T-cell (primary cell): ENCODE data around the gene WDR72. TPM values are rescaled to one million over a fixed set of nuclear protein-coding genes. Genes with fewer than 3 reads are reported as not detected.

ENCODE experiments used
- ATAC-seq, 4 experiments: fragments of 200-7000 bp in 3 of 4; fragments of 150-1000 bp in 1 of 4; cut with Tn5 transposase; replicated peaks in 1 of 4; 1 replicate in 3 of 4; 2 replicates in 1 of 4; pipeline ENCODE4 v1.10.0; 2021; ENCODE audit warnings: moderate library complexity in 3 of 4, mild to moderate bottlenecking in 2 of 4, moderate number of reproducible peaks in 1 of 4
- CTCF ChIA-PET, 2 donors: fragments of 300-600 bp; sonication (Branson Sonifier 250); formaldehyde crosslinking; loops; one replicate each; lab custom pipeline; 2022; ENCODE audit warnings: antibody characterized with exemption in 2 of 2; lab: Charles Lee
- POLR2A ChIA-PET, 2 donors: fragments of 300-600 bp; sonication (Branson Sonifier 250); formaldehyde crosslinking; loops; one replicate each; lab custom pipeline; 2022; ENCODE audit warnings: antibody characterized with exemption in 2 of 2; lab: Charles Lee
- DNase-seq, 35 experiments: peaks; one replicate each; pipeline versions ENCODE4 v3.0.0 to v3.0.0-alpha.2; 2013 to 2023
- H3K27ac ChIP-seq: one replicate; pipeline ENCODE4 v1.5.1; 2013; ENCODE audit warnings: low read length
- H3K27me3 ChIP-seq, 2 experiments: replicated peaks in 1 of 2; 1 replicate in 1 of 2; 2 replicates in 1 of 2; pipeline versions ENCODE4 v1.6.1 to v1.7.0; 2013; ENCODE audit warnings: low read length in 1 of 2, mixed read lengths in 1 of 2; ENCODE audit not compliant: control insufficient read depth in 2 of 2, insufficient read depth in 2 of 2; ENCODE audit errors: extremely low read depth in 1 of 2
- H3K36me3 ChIP-seq, 2 donors: 1 replicate in 1 of 2; 2 replicates in 1 of 2; pipeline versions ENCODE4 v1.6.1 to v1.7.0; 2013; ENCODE audit warnings: low read length in 1 of 2; ENCODE audit not compliant: control insufficient read depth in 2 of 2, insufficient read depth in 1 of 2; ENCODE audit errors: extremely low read depth in 1 of 2
- H3K4me1 ChIP-seq, 2 experiments: 1 replicate in 1 of 2; 2 replicates in 1 of 2; pipeline versions ENCODE4 v1.6.1 to v1.7.0; 2013; ENCODE audit warnings: low read length in 2 of 2, mixed read lengths in 1 of 2; ENCODE audit not compliant: insufficient read depth in 2 of 2, control insufficient read depth in 1 of 2; ENCODE audit errors: extremely low read depth in 1 of 2
- H3K4me3 ChIP-seq, 2 donors: 1 replicate in 1 of 2; 2 replicates in 1 of 2; pipeline versions ENCODE4 v1.5.1 to v1.7.0; 2013; ENCODE audit warnings: mild to moderate bottlenecking in 2 of 2, low read length in 1 of 2, moderate library complexity in 1 of 2; ENCODE audit not compliant: control insufficient read depth in 1 of 2; ENCODE audit errors: extremely low read depth in 1 of 2
- H3K9me3 ChIP-seq: 2 replicates; pipeline ENCODE4 v1.7.0; 2013
- H3K27ac Mint-ChIP-seq, 2 donors: one replicate each; pipeline ENCODE4 v1.8.0; 2020 to 2021; ENCODE audit warnings: mild to moderate bottlenecking in 2 of 2, mixed read lengths in 2 of 2
- H3K27me3 Mint-ChIP-seq, 2 donors: one replicate each; pipeline ENCODE4 v1.8.0; 2021 to 2022; ENCODE audit warnings: mixed read lengths in 2 of 2
- H3K36me3 Mint-ChIP-seq: one replicate; pipeline ENCODE4 v1.8.0; 2021; ENCODE audit warnings: mixed read lengths
- H3K4me1 Mint-ChIP-seq, 3 donors: one replicate each; pipeline ENCODE4 v1.8.0; 2020 to 2022; ENCODE audit warnings: mixed read lengths in 3 of 3, mild to moderate bottlenecking in 1 of 3
- H3K4me3 Mint-ChIP-seq, 3 donors: one replicate each; pipeline ENCODE4 v1.8.0; 2020 to 2022; ENCODE audit warnings: mild to moderate bottlenecking in 3 of 3, mixed read lengths in 3 of 3, moderate library complexity in 3 of 3
- H3K9me3 Mint-ChIP-seq, 3 donors: one replicate each; pipeline ENCODE4 v1.8.0; 2020 to 2022; ENCODE audit warnings: mixed read lengths in 3 of 3
- WGBS: methylation state at CpG from one replicate; pipeline ENCODE4 v1.1.5; 2013; ENCODE audit warnings: missing lambda C conversion rate; ENCODE audit not compliant: insufficient coverage; 5-methylcytosine and 5-hydroxymethylcytosine counted together
- total RNA-seq, 35 experiments: library from RNA in 6 of 35; stranded (reverse) in 6 of 35; fragments of 120-200 nt in 1 of 35; gene quantifications; one replicate each; pipeline versions ENCODE4 v1.2.1 to v1.2.4 and lab custom pipeline; 2013 to 2026

The WDR72 gene
- total RNA-seq, 5 donors from 2014 or later (not counting 1 experiment from before 2014, with no cell fraction given): not detected

DNA sequence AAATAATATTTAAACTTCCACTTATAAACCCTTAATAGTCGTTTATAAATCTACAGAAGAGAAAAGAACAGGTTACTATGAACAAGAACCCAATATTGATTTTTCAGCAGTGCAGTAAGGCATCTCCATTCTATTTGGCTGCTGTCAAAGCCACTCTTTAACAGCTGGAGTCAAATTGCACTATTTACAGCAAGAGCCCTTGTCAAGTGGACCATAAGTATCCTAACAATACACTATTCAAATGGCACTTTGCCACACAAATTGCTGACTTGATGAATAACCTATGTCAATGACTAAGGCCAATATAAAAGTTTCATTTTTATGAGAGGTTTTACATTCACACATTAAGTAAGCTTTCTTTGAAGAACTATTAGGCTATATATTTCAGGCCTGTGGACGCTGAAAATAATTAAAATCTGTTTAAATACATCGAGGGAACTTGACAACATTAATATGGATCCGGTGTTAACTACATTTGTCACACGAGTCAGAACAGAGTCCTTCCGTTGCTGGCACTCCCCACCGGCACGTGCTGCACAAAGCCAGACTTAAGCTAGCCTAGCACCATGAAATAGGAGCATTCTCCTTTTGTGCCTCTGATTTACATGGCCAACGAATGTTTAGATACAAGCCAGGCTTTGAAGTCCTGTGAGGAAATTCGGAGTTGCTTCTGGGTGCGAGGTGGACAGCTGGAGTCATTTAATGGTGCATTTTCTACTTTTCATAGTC, 100.5 kb downstream of the WDR72 start:
- Mint-ChIP-seq H3K9me3 (no peaks in the 10 kb centered on the region), H3K27ac (no peak overlapping the region), H3K27me3 (peaks cover 0 to 2% of the 10 kb centered on the region in 2 donors), H3K36me3 (no peaks in the 10 kb centered on the region), H3K4me1 (no peaks in the 10 kb centered on the region), H3K4me3 (no peak overlapping the region)
- 86% methylated on average over 6 of the region's 11 CpGs for WGBS
- POLR2A ChIA-PET: no interaction called here
- Histone ChIP-seq H3K36me3 (no peaks in the 10 kb centered on the region), H3K27ac (no peak overlapping the region), H3K27me3 (no peaks in the 10 kb centered on the region), H3K4me1 (no peaks in the 10 kb centered on the region), H3K4me3 (no peak overlapping the region), H3K9me3 (no peaks in the 10 kb centered on the region)
- CTCF ChIA-PET: no interaction called here
- ATAC-seq (no peak), DNase-seq (no peak)

DNA sequence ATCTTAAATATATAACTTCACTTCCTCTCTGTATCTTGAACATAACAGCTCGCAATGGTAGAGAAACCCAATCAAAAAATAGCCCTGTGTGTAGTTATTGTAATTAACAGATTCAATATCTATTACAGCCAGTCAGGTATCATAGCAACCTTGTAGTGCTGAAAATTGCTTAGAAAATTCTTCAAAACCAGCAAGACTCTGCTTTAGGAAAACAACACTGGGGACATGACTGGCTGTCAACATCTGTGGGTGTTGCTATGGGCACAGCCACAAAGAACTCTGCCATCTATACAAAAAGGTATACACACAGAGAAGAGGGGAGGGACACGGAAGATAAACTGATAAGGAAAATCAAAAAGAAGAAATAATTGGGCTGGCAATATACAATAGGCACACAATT, 101.2 kb downstream of the WDR72 start:
- CTCF ChIA-PET: no interaction called here
- Histone ChIP-seq H3K36me3 (no peaks in the 10 kb centered on the region), H3K27me3 (no peaks in the 10 kb centered on the region), H3K4me1 (no peaks in the 10 kb centered on the region), H3K9me3 (no peaks in the 10 kb centered on the region), H3K27ac (no peak overlapping the region), H3K4me3 (no peak overlapping the region)
- Mint-ChIP-seq H3K27ac (no peak overlapping the region), H3K9me3 (no peaks in the 10 kb centered on the region), H3K36me3 (no peaks in the 10 kb centered on the region), H3K4me1 (no peaks in the 10 kb centered on the region), H3K27me3 (peaks cover 0 to 2% of the 10 kb centered on the region in 2 donors), H3K4me3 (no peak overlapping the region)
- ATAC-seq (no peak), DNase-seq (no peak)
- POLR2A ChIA-PET: interaction anchor here in 1 of 2 donors (0.6 kb wide), 1 partner anchor 285 kb away, joined by 3 read pairs; no protein-coding TSS in a partner anchor
- WGBS: no CpG with 5 or more reads among the region's 2 CpGs

DNA sequence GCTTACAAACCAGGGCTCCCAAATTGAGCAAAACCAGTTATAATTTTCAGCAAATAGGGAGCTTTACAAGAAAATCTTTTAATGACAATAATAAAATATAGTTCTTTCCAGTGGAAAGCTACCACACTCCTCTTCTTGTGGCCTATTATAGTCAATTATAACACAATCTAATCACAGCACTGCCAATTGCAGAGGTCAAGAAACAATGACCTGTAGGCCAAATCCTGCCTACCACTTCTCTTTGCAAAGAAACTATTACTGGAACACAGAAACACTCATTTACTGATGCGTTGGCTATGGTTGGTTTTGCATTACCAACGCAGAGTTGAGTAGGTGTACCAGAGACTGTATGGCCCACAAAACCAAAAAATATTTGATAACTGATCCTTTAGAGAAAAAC, 110.5 kb downstream of the WDR72 start:
- Mint-ChIP-seq H3K4me3 (no peak overlapping the region), H3K4me1 (no peaks in the 10 kb centered on the region), H3K27ac (no peak overlapping the region), H3K27me3 (peaks cover 0 to 3% of the 10 kb centered on the region in 2 donors), H3K9me3 (peaks cover 0 to 3% (median 2%) of the 10 kb centered on the region in 3 donors), H3K36me3 (no peaks in the 10 kb centered on the region)
- H3K4me3 ChIP-seq: no peak overlapping the region
- H3K27ac ChIP-seq: no peak overlapping the region
- ATAC-seq (no peak), DNase-seq (no peak)
- no CpG with 5 or more reads among the region's 2 CpGs for WGBS
- CTCF ChIA-PET: no interaction called here
- H3K27me3 ChIP-seq: no peaks in the 10 kb centered on the region
- POLR2A ChIA-PET: no interaction called here
- no peaks in the 10 kb centered on the region for H3K4me1 ChIP-seq
- no peaks in the 10 kb centered on the region for H3K36me3 ChIP-seq
- no peaks in the 10 kb centered on the region for H3K9me3 ChIP-seq

DNA sequence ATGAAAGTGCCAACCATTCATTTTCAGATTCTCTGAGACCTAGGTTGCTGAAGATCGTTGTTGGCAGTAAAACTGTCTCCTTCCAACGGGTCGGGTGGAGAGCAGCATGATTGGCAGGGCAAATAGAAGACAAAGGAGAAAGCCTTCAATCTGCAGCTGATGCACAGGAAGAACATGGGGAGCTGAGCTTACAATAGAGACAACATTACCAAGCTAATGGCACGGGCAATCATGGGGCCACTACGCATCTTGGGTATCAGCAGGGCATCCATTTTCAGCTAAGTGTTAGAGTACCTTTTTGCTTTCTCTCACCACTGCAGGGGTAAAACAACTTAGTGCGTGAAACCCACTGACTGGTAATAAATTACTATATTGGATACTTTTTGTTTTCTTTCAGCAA, 114.8 kb downstream of the WDR72 start:
- ChIA-PET POLR2A (no interaction called here), CTCF (no interaction called here)
- H3K27ac Mint-ChIP-seq: no peak overlapping the region
- no peak overlapping the region for H3K4me3 ChIP-seq
- H3K4me1 ChIP-seq: no peaks in the 10 kb centered on the region
- H3K36me3 ChIP-seq: no peaks in the 10 kb centered on the region
- H3K9me3 Mint-ChIP-seq: peaks cover 0 to 2% (median 0%) of the 10 kb centered on the region in 3 donors
- peaks cover 0 to 3% of the 10 kb centered on the region in 2 donors for H3K27me3 Mint-ChIP-seq
- H3K4me3 Mint-ChIP-seq: no peak overlapping the region
- H3K27ac ChIP-seq: no peak overlapping the region
- H3K4me1 Mint-ChIP-seq: no peaks in the 10 kb centered on the region
- ATAC-seq: no peak
- no peaks in the 10 kb centered on the region for H3K27me3 ChIP-seq
- no peaks in the 10 kb centered on the region for H3K36me3 Mint-ChIP-seq
- no peaks in the 10 kb centered on the region for H3K9me3 ChIP-seq
- 81% methylated on average over 3 of the region's 6 CpGs for WGBS
- DNase-seq: no peak

DNA sequence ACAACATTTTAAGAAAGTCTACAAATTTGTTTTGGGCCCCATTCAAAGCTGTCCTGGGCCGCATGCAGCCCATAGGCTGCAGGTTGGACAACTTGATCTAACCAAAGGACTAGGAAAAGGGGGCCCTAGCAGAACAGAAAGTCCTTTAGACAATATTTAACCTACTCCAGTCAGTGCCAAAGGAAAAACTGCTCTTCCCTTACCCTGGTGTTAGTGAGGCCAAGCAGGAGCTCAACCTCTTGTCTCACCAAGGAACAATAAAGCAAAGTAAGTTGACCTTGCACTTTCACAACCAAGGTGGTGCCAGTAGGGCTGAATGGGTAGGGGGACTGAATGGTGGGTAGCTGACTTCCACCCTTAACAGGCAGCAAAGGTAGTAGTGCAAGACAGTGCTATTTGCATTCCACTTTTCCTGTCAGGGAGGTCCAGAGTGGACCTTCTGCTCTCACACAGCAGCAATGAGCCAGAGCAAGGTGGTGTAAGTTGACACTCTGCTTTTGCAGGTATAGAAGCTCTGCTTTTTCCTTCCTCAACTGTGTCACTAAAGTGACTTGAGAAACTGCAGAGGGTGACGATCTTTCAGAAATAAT, 124.9 kb downstream of the WDR72 start:
- Mint-ChIP-seq H3K4me3 (no peak overlapping the region), H3K36me3 (no peaks in the 10 kb centered on the region), H3K27ac (no peak overlapping the region), H3K9me3 (peaks cover 8 to 15% (median 11%) of the 10 kb centered on the region in 3 donors), H3K4me1 (no peaks in the 10 kb centered on the region), H3K27me3 (peaks cover 2 to 4% of the 10 kb centered on the region in 2 donors)
- no peak for ATAC-seq
- 88% methylated on average over 2 of the region's 2 CpGs for WGBS
- no peaks in the 10 kb centered on the region for H3K4me1 ChIP-seq
- no peaks in the 10 kb centered on the region for H3K9me3 ChIP-seq
- no peak overlapping the region for H3K4me3 ChIP-seq
- H3K27me3 ChIP-seq: no peaks in the 10 kb centered on the region
- no peak overlapping the region for H3K27ac ChIP-seq
- DNase-seq: no peak
- CTCF ChIA-PET: no interaction called here
- no peaks in the 10 kb centered on the region for H3K36me3 ChIP-seq
- POLR2A ChIA-PET: interaction anchor here in 1 of 2 donors (0.5 kb wide), 1 partner anchor 41 kb away, joined by 3 read pairs; no protein-coding TSS in a partner anchor

DNA sequence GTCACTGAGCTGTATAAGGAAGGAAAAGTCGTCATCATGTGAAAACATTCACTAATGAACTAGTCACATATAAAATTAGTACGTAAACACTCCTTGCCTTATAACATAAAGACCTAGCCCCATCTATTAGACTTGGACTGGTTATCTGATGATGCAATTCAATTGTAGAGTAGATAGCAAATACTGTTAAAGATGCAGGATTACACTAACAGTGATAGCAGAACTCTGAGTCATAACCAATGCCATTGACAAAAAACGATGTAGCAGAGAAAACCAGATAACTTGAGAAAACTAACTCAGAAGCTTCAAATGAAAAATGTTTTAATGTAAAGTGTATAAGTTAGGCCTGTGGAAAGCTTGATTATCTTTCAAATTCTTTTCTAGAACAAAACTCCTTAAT, 132.2 kb downstream of the WDR72 start:
- no peak overlapping the region for H3K4me3 ChIP-seq
- H3K36me3 Mint-ChIP-seq: no peaks in the 10 kb centered on the region
- H3K36me3 ChIP-seq: no peaks in the 10 kb centered on the region
- POLR2A ChIA-PET: interaction anchor here in 1 of 2 donors (0.6 kb wide), 1 partner anchor 29 kb away, joined by 4 read pairs; no protein-coding TSS in a partner anchor
- CTCF ChIA-PET: no interaction called here
- ATAC-seq (no peak), DNase-seq (no peak)
- no peak overlapping the region for H3K27ac Mint-ChIP-seq
- no peaks in the 10 kb centered on the region for H3K27me3 Mint-ChIP-seq
- H3K4me1 Mint-ChIP-seq: no peaks in the 10 kb centered on the region
- no peaks in the 10 kb centered on the region for H3K4me1 ChIP-seq
- H3K27ac ChIP-seq: no peak overlapping the region
- H3K27me3 ChIP-seq: no peaks in the 10 kb centered on the region
- H3K4me3 Mint-ChIP-seq: no peak overlapping the region
- H3K9me3 Mint-ChIP-seq: peaks cover 6 to 11% (median 8%) of the 10 kb centered on the region in 3 donors
- no peaks in the 10 kb centered on the region for H3K9me3 ChIP-seq
- no CpG with 5 or more reads among the region's 3 CpGs for WGBS
